ENCODE measurements around the gene RMDN2. TPM values are rescaled to one million over a fixed set of nuclear protein-coding genes. Genes with fewer than 3 reads are reported as not detected.

RMDN2 gene
- total and polyA plus RNA-seq, 9 of the 15 experiments (the other 6 are each of a cell fraction or from before 2014, with no cell fraction given) = 1.5 to 4.3 (median 2.3) TPM

DNA sequence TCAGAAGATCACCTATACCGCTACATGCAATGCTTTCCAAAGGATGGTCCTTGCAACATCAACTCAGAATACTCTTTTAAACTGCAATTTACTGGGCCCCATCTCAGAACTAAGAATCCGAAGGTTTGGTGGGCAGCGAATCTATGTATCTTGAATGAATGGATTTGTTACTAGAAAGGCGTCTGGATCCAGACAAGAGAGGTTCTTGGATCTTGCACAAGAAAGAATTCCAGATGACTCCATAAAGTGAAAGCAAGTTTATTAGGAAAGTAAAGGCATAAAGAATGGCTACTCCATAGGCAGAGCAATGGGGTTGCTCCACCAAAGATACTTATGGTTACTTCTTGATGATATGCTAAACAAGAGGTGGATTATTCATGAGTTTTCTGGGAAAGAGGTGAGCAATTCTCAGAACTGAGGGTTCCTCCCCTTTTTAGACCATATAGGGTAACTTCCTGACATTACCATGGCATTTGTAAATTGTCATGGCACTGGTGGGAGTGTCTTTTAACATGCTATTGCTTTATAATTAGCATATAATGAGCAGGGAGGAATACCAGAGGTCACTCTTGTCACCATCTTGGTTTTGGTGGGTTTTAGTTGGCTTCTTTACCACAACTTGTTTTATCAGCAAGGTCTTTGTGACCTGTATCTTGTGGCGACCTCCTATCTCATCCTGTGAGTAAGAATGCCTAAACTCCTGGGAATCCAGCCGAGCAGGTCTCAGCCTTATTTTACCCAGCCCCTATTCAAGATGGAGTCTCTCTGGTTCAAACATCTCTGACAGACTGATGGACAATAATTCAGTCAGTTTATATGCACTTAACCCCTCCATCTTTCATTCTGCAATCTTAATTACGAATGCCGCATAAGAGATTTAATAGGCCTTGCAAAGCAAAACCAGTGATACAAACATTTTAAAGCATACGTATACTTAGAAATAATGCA lies 7.5 kb upstream of the RMDN2 start (continued):
- TF ChIP-seq, protein P1, sequence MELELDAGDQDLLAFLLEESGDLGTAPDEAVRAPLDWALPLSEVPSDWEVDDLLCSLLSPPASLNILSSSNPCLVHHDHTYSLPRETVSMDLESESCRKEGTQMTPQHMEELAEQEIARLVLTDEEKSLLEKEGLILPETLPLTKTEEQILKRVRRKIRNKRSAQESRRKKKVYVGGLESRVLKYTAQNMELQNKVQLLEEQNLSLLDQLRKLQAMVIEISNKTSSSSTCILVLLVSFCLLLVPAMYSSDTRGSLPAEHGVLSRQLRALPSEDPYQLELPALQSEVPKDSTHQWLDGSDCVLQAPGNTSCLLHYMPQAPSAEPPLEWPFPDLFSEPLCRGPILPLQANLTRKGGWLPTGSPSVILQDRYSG (tag; conservative IDR thresholded peaks at IDR 0.05; ENCODE audit: low read depth) = peak; percentile 92
- TF ChIP-seq, protein P2, sequence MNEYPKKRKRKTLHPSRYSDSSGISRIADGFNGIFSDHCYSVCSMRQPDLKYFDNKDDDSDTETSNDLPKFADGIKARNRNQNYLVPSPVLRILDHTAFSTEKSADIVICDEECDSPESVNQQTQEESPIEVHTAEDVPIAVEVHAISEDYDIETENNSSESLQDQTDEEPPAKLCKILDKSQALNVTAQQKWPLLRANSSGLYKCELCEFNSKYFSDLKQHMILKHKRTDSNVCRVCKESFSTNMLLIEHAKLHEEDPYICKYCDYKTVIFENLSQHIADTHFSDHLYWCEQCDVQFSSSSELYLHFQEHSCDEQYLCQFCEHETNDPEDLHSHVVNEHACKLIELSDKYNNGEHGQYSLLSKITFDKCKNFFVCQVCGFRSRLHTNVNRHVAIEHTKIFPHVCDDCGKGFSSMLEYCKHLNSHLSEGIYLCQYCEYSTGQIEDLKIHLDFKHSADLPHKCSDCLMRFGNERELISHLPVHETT (CRISPR knock-in tag; conservative IDR thresholded peaks at IDR 0.05 in 1 of 2, IDR thresholded peaks at IDR 0.05 in 1 of 2) = peak in 1 of 2 experiments; percentile 83; a peak in 2 of 4 replicates
- TF ChIP-seq BACH1 (tag; IDR thresholded peaks at IDR 0.05) = peak; percentile 71; the same call in 1 of the 2 replicates
- TF ChIP-seq, protein P3, sequence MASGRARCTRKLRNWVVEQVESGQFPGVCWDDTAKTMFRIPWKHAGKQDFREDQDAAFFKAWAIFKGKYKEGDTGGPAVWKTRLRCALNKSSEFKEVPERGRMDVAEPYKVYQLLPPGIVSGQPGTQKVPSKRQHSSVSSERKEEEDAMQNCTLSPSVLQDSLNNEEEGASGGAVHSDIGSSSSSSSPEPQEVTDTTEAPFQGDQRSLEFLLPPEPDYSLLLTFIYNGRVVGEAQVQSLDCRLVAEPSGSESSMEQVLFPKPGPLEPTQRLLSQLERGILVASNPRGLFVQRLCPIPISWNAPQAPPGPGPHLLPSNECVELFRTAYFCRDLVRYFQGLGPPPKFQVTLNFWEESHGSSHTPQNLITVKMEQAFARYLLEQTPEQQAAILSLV (tag; IDR thresholded peaks at IDR 0.05) = peak; percentile 74; the same call in 1 of the 2 replicates
- TF ChIP-seq ZNF224 (CRISPR knock-in tag; IDR thresholded peaks at IDR 0.05) = no peak
- TF ChIP-seq, protein P4, sequence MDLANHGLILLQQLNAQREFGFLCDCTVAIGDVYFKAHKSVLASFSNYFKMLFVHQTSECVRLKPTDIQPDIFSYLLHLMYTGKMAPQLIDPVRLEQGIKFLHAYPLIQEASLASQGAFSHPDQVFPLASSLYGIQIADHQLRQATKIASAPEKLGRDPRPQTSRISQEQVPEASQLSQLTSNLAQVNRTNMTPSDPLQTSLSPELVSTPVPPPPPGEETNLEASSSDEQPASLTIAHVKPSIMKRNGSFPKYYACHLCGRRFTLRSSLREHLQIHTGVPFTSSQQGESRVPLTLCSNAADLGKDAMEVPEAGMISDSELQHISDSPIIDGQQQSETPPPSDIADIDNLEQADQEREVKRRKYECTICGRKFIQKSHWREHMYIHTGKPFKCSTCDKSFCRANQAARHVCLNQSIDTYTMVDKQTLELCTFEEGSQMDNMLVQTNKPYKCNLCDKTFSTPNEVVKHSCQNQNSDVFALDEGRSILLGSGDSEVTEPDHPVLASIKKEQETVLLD (IDR thresholded peaks at IDR 0.05) = no peak
- TF ChIP-seq, protein P5, sequence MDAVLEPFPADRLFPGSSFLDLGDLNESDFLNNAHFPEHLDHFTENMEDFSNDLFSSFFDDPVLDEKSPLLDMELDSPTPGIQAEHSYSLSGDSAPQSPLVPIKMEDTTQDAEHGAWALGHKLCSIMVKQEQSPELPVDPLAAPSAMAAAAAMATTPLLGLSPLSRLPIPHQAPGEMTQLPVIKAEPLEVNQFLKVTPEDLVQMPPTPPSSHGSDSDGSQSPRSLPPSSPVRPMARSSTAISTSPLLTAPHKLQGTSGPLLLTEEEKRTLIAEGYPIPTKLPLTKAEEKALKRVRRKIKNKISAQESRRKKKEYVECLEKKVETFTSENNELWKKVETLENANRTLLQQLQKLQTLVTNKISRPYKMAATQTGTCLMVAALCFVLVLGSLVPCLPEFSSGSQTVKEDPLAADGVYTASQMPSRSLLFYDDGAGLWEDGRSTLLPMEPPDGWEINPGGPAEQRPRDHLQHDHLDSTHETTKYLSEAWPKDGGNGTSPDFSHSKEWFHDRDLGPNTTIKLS (IDR thresholded peaks at IDR 0.05; ENCODE audit: borderline replicate concordance, low read depth) = no peak
- TF ChIP-seq DMBX1 (CRISPR knock-in tag; IDR thresholded peaks at IDR 0.05; ENCODE audit: borderline replicate concordance) = peak; percentile 80; the same call in 1 of the 2 replicates
- TF ChIP-seq FIP1L1 (IDR thresholded peaks at IDR 0.05; ENCODE audit: low read depth, low read length, poor library complexity, severe bottlenecking) = no peak
- TF ChIP-seq, protein P6, sequence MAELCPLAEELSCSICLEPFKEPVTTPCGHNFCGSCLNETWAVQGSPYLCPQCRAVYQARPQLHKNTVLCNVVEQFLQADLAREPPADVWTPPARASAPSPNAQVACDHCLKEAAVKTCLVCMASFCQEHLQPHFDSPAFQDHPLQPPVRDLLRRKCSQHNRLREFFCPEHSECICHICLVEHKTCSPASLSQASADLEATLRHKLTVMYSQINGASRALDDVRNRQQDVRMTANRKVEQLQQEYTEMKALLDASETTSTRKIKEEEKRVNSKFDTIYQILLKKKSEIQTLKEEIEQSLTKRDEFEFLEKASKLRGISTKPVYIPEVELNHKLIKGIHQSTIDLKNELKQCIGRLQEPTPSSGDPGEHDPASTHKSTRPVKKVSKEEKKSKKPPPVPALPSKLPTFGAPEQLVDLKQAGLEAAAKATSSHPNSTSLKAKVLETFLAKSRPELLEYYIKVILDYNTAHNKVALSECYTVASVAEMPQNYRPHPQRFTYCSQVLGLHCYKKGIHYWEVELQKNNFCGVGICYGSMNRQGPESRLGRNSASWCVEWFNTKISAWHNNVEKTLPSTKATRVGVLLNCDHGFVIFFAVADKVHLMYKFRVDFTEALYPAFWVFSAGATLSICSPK (IDR thresholded peaks at IDR 0.05; ENCODE audit: borderline replicate concordance) = no peak
- TF ChIP-seq EGR1 (conservative IDR thresholded peaks at IDR 0.05) = no peak
- no peak for TF ChIP-seq HSF4 (CRISPR knock-in tag; IDR thresholded peaks at IDR 0.05; ENCODE audit: borderline replicate concordance)
- TF ChIP-seq ETV1 (tag; conservative IDR thresholded peaks at IDR 0.05; ENCODE audit: low read depth) = peak; percentile 44; the same call in 1 of the 2 replicates

Measured in K562 (cell line).